Keratinocyte (primary cell): ENCODE measurements around the gene ZBED4. TPM values are rescaled to one million over a fixed set of nuclear protein-coding genes. Genes with fewer than 3 reads are reported as not detected.

Experiments
- DNase-seq: peaks from one replicate; pipeline ENCODE4 v3.0.0-alpha.2; 2011; ENCODE audit warnings: low read depth, missing footprints, low spot score
- FAIRE-seq: peaks from 2 replicates; lab custom pipeline; 2011; peaks lifted over from hg19 to GRCh38; lab: Jason Lieb, UNC
- H2AFZ ChIP-seq: 2 replicates; pipeline ENCODE4 v1.6.0; 2012; ENCODE audit warnings: low read length, control low read depth, inconsistent platforms; ENCODE audit not compliant: control insufficient read depth
- H3K27ac ChIP-seq: 2 replicates; pipeline ENCODE4 v1.5.1; 2011; ENCODE audit warnings: low read length; ENCODE audit not compliant: control insufficient read depth, insufficient read depth
- H3K27me3 ChIP-seq: 3 replicates; pipeline ENCODE4 v1.6.0; 2011; ENCODE audit warnings: low read length; ENCODE audit not compliant: control insufficient read depth, insufficient read depth; ENCODE audit errors: extremely low read depth
- H3K36me3 ChIP-seq, 2 experiments: 2 replicates in 1 of 2; 3 replicates in 1 of 2; pipeline ENCODE4 v1.5.1; 2011; ENCODE audit warnings: low read length in 2 of 2, mild to moderate bottlenecking in 1 of 2; ENCODE audit not compliant: control insufficient read depth in 2 of 2, insufficient read depth in 2 of 2; ENCODE audit errors: extremely low read depth in 1 of 2
- H3K4me1 ChIP-seq: 3 replicates; pipeline ENCODE4 v1.5.1; 2011; ENCODE audit warnings: low read length; ENCODE audit not compliant: control insufficient read depth, insufficient read depth; ENCODE audit errors: extremely low read depth
- H3K4me2 ChIP-seq: 3 replicates; pipeline ENCODE4 v1.6.0; 2011; ENCODE audit warnings: low read depth, low read length; ENCODE audit not compliant: control insufficient read depth, insufficient read depth; ENCODE audit errors: extremely low read depth
- H3K4me3 ChIP-seq, 3 experiments: fragments of 200-600 bp in 1 of 3; sonication (generic) in 1 of 3; 2 replicates in 2 of 3; 3 replicates in 1 of 3; pipeline ENCODE4 v1.5.1; 2011 to 2016; ENCODE audit warnings: low read length in 3 of 3, mild to moderate bottlenecking in 3 of 3, control low read depth in 2 of 3, inconsistent platforms in 1 of 3, low read depth in 1 of 3, mixed read lengths in 1 of 3, mixed run types in 1 of 3, moderate library complexity in 1 of 3; ENCODE audit not compliant: control insufficient read depth in 2 of 3, insufficient read depth in 2 of 3; ENCODE audit errors: extremely low read depth in 1 of 3
- H3K79me2 ChIP-seq: 2 replicates; pipeline ENCODE4 v1.6.0; 2012; ENCODE audit warnings: low read length; ENCODE audit not compliant: control insufficient read depth, insufficient read depth
- H3K9ac ChIP-seq: 3 replicates; pipeline ENCODE4 v1.6.0; 2011; ENCODE audit warnings: low read length; ENCODE audit not compliant: control insufficient read depth, insufficient read depth; ENCODE audit errors: extremely low read depth
- H3K9me1 ChIP-seq: 3 replicates; pipeline ENCODE4 v1.6.0; 2011; ENCODE audit warnings: low read length; ENCODE audit not compliant: control insufficient read depth, insufficient read depth; ENCODE audit errors: extremely low read depth
- H3K9me3 ChIP-seq: 2 replicates; pipeline ENCODE4 v1.5.1; 2012; ENCODE audit warnings: low read depth, low read length; ENCODE audit not compliant: control insufficient read depth
- H4K20me1 ChIP-seq: 3 replicates; pipeline ENCODE4 v1.6.0; 2011; ENCODE audit warnings: low read length; ENCODE audit not compliant: control insufficient read depth, insufficient read depth; ENCODE audit errors: extremely low read depth
- CTCF ChIP-seq, 3 experiments: IDR thresholded peaks in 1 of 3; conservative IDR thresholded peaks in 1 of 3; optimal IDR thresholded peaks in 1 of 3; 2 replicates in 2 of 3; 3 replicates in 1 of 3; pipeline versions ENCODE3 to v1.5.1; 2011; ENCODE audit warnings: low read length in 3 of 3, mild to moderate bottlenecking in 3 of 3, moderate library complexity in 2 of 3, control low read depth in 1 of 3, inconsistent platforms in 1 of 3; ENCODE audit not compliant: insufficient read depth in 2 of 3; ENCODE audit errors: extremely low read depth in 1 of 3
- EZH2 ChIP-seq: IDR thresholded peaks from one replicate; pipeline ENCODE4 v1.6.1; 2012; ENCODE audit warnings: inconsistent platforms, mild to moderate bottlenecking, low read length, moderate library complexity
- dilution Hi-C: fragments of 300-500 bp; cut with MboI; formaldehyde crosslinking; loops from one replicate; pipeline ENCODE4 v1.7.0; 2020; ENCODE audit warnings: low sequenced_read_pairs; ENCODE audit not compliant: extremely low pct_ligation_motif_present
- polyA plus RNA-seq, 5 experiments: library from polyadenylated mRNA; depleted of rRNA in 3 of 5; stranded (reverse) in 3 of 5; stranded (forward) in 1 of 5; unstranded in 1 of 5; fragments of >200 nt; gene quantifications; 1 replicate in 1 of 5; 2 replicates in 3 of 5; 3 replicates in 1 of 5; pipeline versions ENCODE4 v1.2.1 to v1.2.3, GENCODE V29; 2011 to 2012; ENCODE audit warnings: missing spikeins in 2 of 5, low read depth in 1 of 5, low replicate concordance in 1 of 5

Gene ZBED4
- polyA plus RNA-seq, 1 donor (not counting 4 experiments of a cell fraction or from before 2014, with no cell fraction given), result 7.1 TPM

GRCh38 chr22:49878206-49878605 is 24.6 kb downstream of the ZBED4 start:
- Histone ChIP-seq H3K4me2 (no peak overlapping the region), H3K27ac (no peak overlapping the region), H3K9ac (no peak overlapping the region), H4K20me1 (peaks cover 14% of the 10 kb centered on the region), H3K36me3 (peaks cover 0 to 3% of the 10 kb centered on the region in 2 experiments), H3K9me1 (no peaks in the 10 kb centered on the region), H3K27me3 (no peaks in the 10 kb centered on the region), H3K4me1 (no peaks in the 10 kb centered on the region), H3K4me3 (no peak overlapping the region), H3K9me3 (no peaks in the 10 kb centered on the region), H2AFZ (no peak overlapping the region), H3K79me2 (peaks cover 89% of the 10 kb centered on the region)
- DNase-seq (no peak), FAIRE-seq (no peak)
- dilution Hi-C loops, result no loop called here
- no peak for TF ChIP-seq EZH2
- TF ChIP-seq CTCF (optimal IDR thresholded peaks at IDR 0.05 in 1 of 3, IDR thresholded peaks at IDR 0.05 in 1 of 3, conservative IDR thresholded peaks at IDR 0.05 in 1 of 3; ENCODE audit: extremely low read depth in 1 of 3, insufficient read depth in 2 of 3, low read length in 3 of 3), result no peak

GRCh38 chr22:49879871-49880270 is 26.2 kb downstream of the ZBED4 start:
- Histone ChIP-seq H3K9ac (no peak overlapping the region), H3K4me1 (no peaks in the 10 kb centered on the region), H3K36me3 (peaks cover 4 to 5% of the 10 kb centered on the region in 2 experiments), H3K4me2 (no peak overlapping the region), H3K9me1 (no peaks in the 10 kb centered on the region), H3K27ac (no peak overlapping the region), H4K20me1 (peaks cover 8% of the 10 kb centered on the region), H2AFZ (no peak overlapping the region), H3K4me3 (no peak overlapping the region), H3K9me3 (no peaks in the 10 kb centered on the region), H3K79me2 (peaks cover 85% of the 10 kb centered on the region), H3K27me3 (no peaks in the 10 kb centered on the region)
- dilution Hi-C loops, result no loop called here
- no peak for TF ChIP-seq EZH2
- FAIRE-seq, result no peak
- no peak for DNase-seq

- dilution Hi-C loops, result no loop called here
- no peaks in the 10 kb centered on the region for H3K4me1 ChIP-seq
- no peak for TF ChIP-seq CTCF (optimal IDR thresholded peaks at IDR 0.05 in 1 of 3, IDR thresholded peaks at IDR 0.05 in 1 of 3, conservative IDR thresholded peaks at IDR 0.05 in 1 of 3; ENCODE audit: extremely low read depth in 1 of 3, insufficient read depth in 2 of 3, low read length in 3 of 3)
- TF ChIP-seq EZH2, result no peak
- peaks cover 8% of the 10 kb centered on the region for H4K20me1 ChIP-seq
- DNase-seq (no peak), FAIRE-seq (no peak)
- peaks cover 82% of the 10 kb centered on the region for H3K79me2 ChIP-seq
- H3K27me3 ChIP-seq, result no peaks in the 10 kb centered on the region
- no peak overlapping the region for H3K27ac ChIP-seq
- no peak overlapping the region for H2AFZ ChIP-seq
- no peaks in the 10 kb centered on the region for H3K9me1 ChIP-seq
- H3K9ac ChIP-seq, result no peak overlapping the region
- no peak overlapping the region for H3K4me2 ChIP-seq
- H3K4me3 ChIP-seq, result no peak overlapping the region
- H3K36me3 ChIP-seq, result peaks cover 5 to 7% of the 10 kb centered on the region in 2 experiments
- no peaks in the 10 kb centered on the region for H3K9me3 ChIP-seq
These were observed 26.6 kb downstream of the ZBED4 start for GRCh38 chr22:49880281-49880680.
